ENCODE results near the gene SYPL1. TPM values are rescaled to one million over a fixed set of nuclear protein-coding genes. Genes with fewer than 3 reads are reported as not detected.

The SYPL1 gene
- total and polyA plus RNA-seq, 8 donors, result 16.4 to 44.7 (median 33.5) TPM

DNA sequence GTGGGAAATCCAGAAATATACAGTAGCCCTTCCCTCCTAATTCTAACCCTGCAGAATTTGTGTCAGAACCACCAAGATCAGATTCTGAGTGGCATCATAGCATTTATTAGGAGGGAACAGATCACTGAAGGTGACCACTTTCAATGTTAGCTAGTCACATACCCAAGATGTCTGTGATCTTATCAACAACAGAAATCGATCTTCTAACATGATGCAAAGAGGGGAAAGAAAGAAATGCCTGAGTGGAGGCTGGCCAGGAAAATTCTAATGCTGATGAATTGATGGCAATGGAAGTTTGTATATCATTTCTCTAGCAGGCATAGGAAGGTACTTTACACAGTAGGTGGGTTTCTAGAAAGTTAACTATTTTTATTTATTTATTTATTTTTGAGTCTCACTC is 10.6 kb upstream of the SYPL1 start:
- no peak for FAIRE-seq
- Histone ChIP-seq H3K27ac (no peak overlapping the region), H3K4me3 (no peak overlapping the region), H3K27me3 (no peaks in the 10 kb centered on the region), H3K36me3 (no peaks in the 10 kb centered on the region), H3K4me1 (no peaks in the 10 kb centered on the region), H3K9me3 (no peaks in the 10 kb centered on the region)
- 42 to 57% methylated on average over 1 of the region's 1 CpG for WGBS, 2 donors
- TF ChIP-seq CTCF (IDR thresholded peaks at IDR 0.05), result no peak
- DNase-seq, result no peak
- intact Hi-C loops (cut with DNase I), result no loop called here
- ATAC-seq, result no peak

- Histone ChIP-seq H3K9me3 (no peaks in the 10 kb centered on the region), H3K4me3 (no peak overlapping the region), H3K4me1 (no peaks in the 10 kb centered on the region), H3K36me3 (no peaks in the 10 kb centered on the region), H3K27ac (no peak overlapping the region), H3K27me3 (no peaks in the 10 kb centered on the region)
- no peak for ATAC-seq
- intact Hi-C loops (cut with DNase I), result no loop called here
- WGBS, 2 donors, result 85 to 93% methylated on average over 3 of the region's 3 CpGs
- FAIRE-seq, result no peak
- no peak for DNase-seq
- no peak for TF ChIP-seq CTCF (IDR thresholded peaks at IDR 0.05)
Observed at GRCh38 chr7:106121189-106121810, 9.2 kb upstream of the SYPL1 start.

GRCh38 chr7:106120500-106120899 is 8.4 kb upstream of the SYPL1 start:
- Histone ChIP-seq H3K4me3 (no peak overlapping the region), H3K27me3 (no peaks in the 10 kb centered on the region), H3K4me1 (no peaks in the 10 kb centered on the region), H3K36me3 (no peaks in the 10 kb centered on the region), H3K27ac (no peak overlapping the region), H3K9me3 (no peaks in the 10 kb centered on the region)
- FAIRE-seq, result no peak
- 86 to 91% methylated on average over 2 of the region's 2 CpGs for WGBS, 2 donors
- intact Hi-C loops (cut with DNase I), result no loop called here
- no peak for TF ChIP-seq CTCF (IDR thresholded peaks at IDR 0.05)
- no peak for DNase-seq
- no peak for ATAC-seq

- 73 to 86% methylated on average over 3 of the region's 3 CpGs for WGBS, 2 donors
Observed at GRCh38 chr7:106119719-106120118, 7.6 kb upstream of the SYPL1 start.

More at GRCh38 chr7:106119719-106120118, 7.6 kb upstream of the SYPL1 start:
- Histone ChIP-seq H3K9me3 (no peaks in the 10 kb centered on the region), H3K4me1 (no peaks in the 10 kb centered on the region), H3K36me3 (no peaks in the 10 kb centered on the region), H3K4me3 (no peak overlapping the region), H3K27ac (no peak overlapping the region), H3K27me3 (no peaks in the 10 kb centered on the region)
- DNase-seq, result no peak
- TF ChIP-seq CTCF (IDR thresholded peaks at IDR 0.05), result no peak
- intact Hi-C loops (cut with DNase I), result no loop called here
- ATAC-seq, result no peak
- FAIRE-seq, result no peak

All from pancreas (tissue), 10 donors.